HEK293 (cell line): ENCODE data around the gene STPG3.

Source experiments
- HIC1 ChIP-seq: fragments of 450-650 bp; formaldehyde crosslinking; IDR thresholded peaks from 2 replicates; pipeline ENCODE4 v1.5.1; 2016; ENCODE audit warnings: missing biosample characterization, missing genetic modification characterization
- KLF9 ChIP-seq: fragments of 450-650 bp; formaldehyde crosslinking; IDR thresholded peaks from 2 replicates; pipeline ENCODE4 v1.5.1; 2016; ENCODE audit warnings: missing biosample characterization, missing genetic modification characterization, low read depth
- PRDM10 ChIP-seq: fragments of 450-650 bp; formaldehyde crosslinking; IDR thresholded peaks from 2 replicates; pipeline ENCODE4 v1.5.1; 2016; ENCODE audit warnings: missing biosample characterization, missing genetic modification characterization
- ZBTB48 ChIP-seq: fragments of 450-650 bp; formaldehyde crosslinking; IDR thresholded peaks from 2 replicates; pipeline ENCODE4 v1.5.1; 2016; ENCODE audit warnings: missing biosample characterization, missing genetic modification characterization
- ZFHX2 ChIP-seq: fragments of 450-650 bp; formaldehyde crosslinking; conservative IDR thresholded peaks from 2 replicates; pipeline ENCODE4 v1.5.1; 2016; ENCODE audit warnings: missing biosample characterization, missing genetic modification characterization
- ZFP69B ChIP-seq: fragments of 450-650 bp; formaldehyde crosslinking; IDR thresholded peaks from 2 replicates; pipeline ENCODE4 v1.5.1; 2016; ENCODE audit warnings: missing biosample characterization, missing genetic modification characterization
- ZNF10 ChIP-seq: fragments of 450-650 bp; formaldehyde crosslinking; IDR thresholded peaks from 2 replicates; pipeline ENCODE4 v1.5.1; 2017; ENCODE audit warnings: missing biosample characterization, missing genetic modification characterization
- ZNF16 ChIP-seq: fragments of 450-650 bp; formaldehyde crosslinking; IDR thresholded peaks from 2 replicates; pipeline ENCODE4 v1.5.1; 2016; ENCODE audit warnings: low read depth, missing biosample characterization, missing genetic modification characterization
- ZNF174 ChIP-seq: fragments of 450-650 bp; formaldehyde crosslinking; IDR thresholded peaks from 2 replicates; pipeline ENCODE4 v1.5.0; 2017; ENCODE audit warnings: missing biosample characterization, mild to moderate bottlenecking, missing genetic modification characterization
- ZNF211 ChIP-seq: fragments of 450-650 bp; formaldehyde crosslinking; IDR thresholded peaks from 2 replicates; pipeline ENCODE4 v1.5.1; 2016; ENCODE audit warnings: low read depth, missing biosample characterization, missing genetic modification characterization
- ZNF394 ChIP-seq: fragments of 450-650 bp; formaldehyde crosslinking; IDR thresholded peaks from 2 replicates; pipeline ENCODE4 v1.5.1; 2016; ENCODE audit warnings: missing biosample characterization, missing genetic modification characterization, mild to moderate bottlenecking, moderate library complexity, borderline replicate concordance
- ZNF404 ChIP-seq: fragments of 450-650 bp; formaldehyde crosslinking; IDR thresholded peaks from 2 replicates; pipeline ENCODE4 v1.5.1; 2017; ENCODE audit warnings: missing biosample characterization, missing genetic modification characterization
- ZNF416 ChIP-seq: fragments of 450-650 bp; formaldehyde crosslinking; IDR thresholded peaks from 2 replicates; pipeline ENCODE4 v1.5.1; 2016; ENCODE audit warnings: missing biosample characterization, missing genetic modification characterization
- ZNF518A ChIP-seq: fragments of 450-650 bp; formaldehyde crosslinking; conservative IDR thresholded peaks from 2 replicates; pipeline ENCODE4 v1.5.1; 2016; ENCODE audit warnings: low read depth, missing biosample characterization, missing genetic modification characterization
- ZNF521 ChIP-seq: fragments of 450-650 bp; formaldehyde crosslinking; IDR thresholded peaks from 2 replicates; pipeline ENCODE4 v1.5.1; 2017; ENCODE audit warnings: missing biosample characterization, mild to moderate bottlenecking, missing genetic modification characterization
- ZNF555 ChIP-seq: fragments of 450-650 bp; formaldehyde crosslinking; conservative IDR thresholded peaks from 2 replicates; pipeline ENCODE4 v1.5.1; 2017; ENCODE audit warnings: missing biosample characterization, mild to moderate bottlenecking, missing genetic modification characterization, inconsistent platforms
- ZNF585B ChIP-seq: fragments of 450-650 bp; formaldehyde crosslinking; IDR thresholded peaks from 2 replicates; pipeline ENCODE4 v1.5.1; 2016; ENCODE audit warnings: missing biosample characterization, missing genetic modification characterization
- ZNF596 ChIP-seq: fragments of 450-650 bp; IDR thresholded peaks from 2 replicates; pipeline ENCODE4 v1.5.0; 2018; ENCODE audit warnings: missing biosample characterization, mild to moderate bottlenecking, missing genetic modification characterization, moderate library complexity
- ZNF626 ChIP-seq: fragments of 450-650 bp; sonication (Bioruptor Pico); formaldehyde crosslinking; IDR thresholded peaks from 2 replicates; pipeline ENCODE4 v1.5.1; 2018; ENCODE audit warnings: missing biosample characterization, missing genetic modification characterization, inconsistent platforms
- ZNF664 ChIP-seq: fragments of 450-650 bp; formaldehyde crosslinking; IDR thresholded peaks from 2 replicates; pipeline ENCODE4 v1.5.1; 2016; ENCODE audit warnings: missing biosample characterization, missing genetic modification characterization
- ZNF785 ChIP-seq: fragments of 450-650 bp; formaldehyde crosslinking; IDR thresholded peaks from 2 replicates; pipeline ENCODE4 v1.5.1; 2016; ENCODE audit warnings: missing biosample characterization, missing genetic modification characterization
- TF ChIP-seq, protein P1 (sequence below): fragments of 450-650 bp; formaldehyde crosslinking; IDR thresholded peaks from 2 replicates; pipeline ENCODE4 v1.5.1; 2016; ENCODE audit warnings: missing biosample characterization, missing genetic modification characterization
- TF ChIP-seq, protein P2 (sequence below): fragments of 450-650 bp; formaldehyde crosslinking; IDR thresholded peaks from 2 replicates; pipeline ENCODE4 v1.5.1; 2016; ENCODE audit warnings: missing biosample characterization, missing genetic modification characterization
- TF ChIP-seq, protein P3 (sequence below): fragments of 450-650 bp; formaldehyde crosslinking; IDR thresholded peaks from 2 replicates; pipeline ENCODE4 v1.5.1; 2017; ENCODE audit warnings: missing biosample characterization, missing genetic modification characterization
- TF ChIP-seq, protein P4 (sequence below): fragments of 450-650 bp; formaldehyde crosslinking; IDR thresholded peaks from 2 replicates; pipeline ENCODE4 v1.5.1; 2016; ENCODE audit warnings: missing biosample characterization, missing genetic modification characterization

The STPG3 gene

GRCh38 chr9:137218754-137219271 is 32.3 kb upstream of the STPG3 start (continued):
- TF ChIP-seq, protein P1, sequence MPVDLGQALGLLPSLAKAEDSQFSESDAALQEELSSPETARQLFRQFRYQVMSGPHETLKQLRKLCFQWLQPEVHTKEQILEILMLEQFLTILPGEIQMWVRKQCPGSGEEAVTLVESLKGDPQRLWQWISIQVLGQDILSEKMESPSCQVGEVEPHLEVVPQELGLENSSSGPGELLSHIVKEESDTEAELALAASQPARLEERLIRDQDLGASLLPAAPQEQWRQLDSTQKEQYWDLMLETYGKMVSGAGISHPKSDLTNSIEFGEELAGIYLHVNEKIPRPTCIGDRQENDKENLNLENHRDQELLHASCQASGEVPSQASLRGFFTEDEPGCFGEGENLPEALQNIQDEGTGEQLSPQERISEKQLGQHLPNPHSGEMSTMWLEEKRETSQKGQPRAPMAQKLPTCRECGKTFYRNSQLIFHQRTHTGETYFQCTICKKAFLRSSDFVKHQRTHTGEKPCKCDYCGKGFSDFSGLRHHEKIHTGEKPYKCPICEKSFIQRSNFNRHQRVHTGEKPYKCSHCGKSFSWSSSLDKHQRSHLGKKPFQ (tag by site-specific recombination): no peak
- TF ChIP-seq ZNF664 (tag by site-specific recombination) (no peak), ZNF518A (tag by site-specific recombination) (no peak), ZNF626 (tag by site-specific recombination) (no peak), ZNF585B (tag by site-specific recombination) (no peak), ZNF10 (no peak), ZNF555 (tag by site-specific recombination) (no peak), ZNF416 (tag by site-specific recombination) (no peak), HIC1 (tag by site-specific recombination) (peak; percentile 71), ZFP69B (tag by site-specific recombination) (0 out of 2 replicates have a peak, but pooled peaks have one; percentile 18), KLF9 (tag by site-specific recombination) (peak; percentile 54), ZNF16 (tag by site-specific recombination) (no peak), ZBTB48 (tag by site-specific recombination) (no peak), ZNF394 (no peak), ZNF596 (tag by site-specific recombination) (no peak), ZNF521 (tag by site-specific recombination) (no peak), ZNF404 (no peak), ZNF211 (tag by site-specific recombination) (no peak), ZNF174 (tag by site-specific recombination) (no peak), ZNF785 (tag by site-specific recombination) (no peak), PRDM10 (no peak), ZFHX2 (tag by site-specific recombination) (peak; percentile 28; the same call in 1 of the 2 replicates)
- TF ChIP-seq, protein P2, sequence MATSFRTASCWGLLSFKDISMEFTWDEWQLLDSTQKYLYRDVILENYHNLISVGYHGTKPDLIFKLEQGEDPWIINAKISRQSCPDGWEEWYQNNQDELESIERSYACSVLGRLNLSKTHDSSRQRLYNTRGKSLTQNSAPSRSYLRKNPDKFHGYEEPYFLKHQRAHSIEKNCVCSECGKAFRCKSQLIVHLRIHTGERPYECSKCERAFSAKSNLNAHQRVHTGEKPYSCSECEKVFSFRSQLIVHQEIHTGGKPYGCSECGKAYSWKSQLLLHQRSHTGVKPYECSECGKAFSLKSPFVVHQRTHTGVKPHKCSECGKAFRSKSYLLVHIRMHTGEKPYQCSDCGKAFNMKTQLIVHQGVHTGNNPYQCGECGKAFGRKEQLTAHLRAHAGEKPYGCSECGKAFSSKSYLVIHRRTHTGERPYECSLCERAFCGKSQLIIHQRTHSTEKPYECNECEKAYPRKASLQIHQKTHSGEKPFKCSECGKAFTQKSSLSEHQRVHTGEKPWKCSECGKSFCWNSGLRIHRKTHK (tag by site-specific recombination): no peak
- TF ChIP-seq, protein P3, sequence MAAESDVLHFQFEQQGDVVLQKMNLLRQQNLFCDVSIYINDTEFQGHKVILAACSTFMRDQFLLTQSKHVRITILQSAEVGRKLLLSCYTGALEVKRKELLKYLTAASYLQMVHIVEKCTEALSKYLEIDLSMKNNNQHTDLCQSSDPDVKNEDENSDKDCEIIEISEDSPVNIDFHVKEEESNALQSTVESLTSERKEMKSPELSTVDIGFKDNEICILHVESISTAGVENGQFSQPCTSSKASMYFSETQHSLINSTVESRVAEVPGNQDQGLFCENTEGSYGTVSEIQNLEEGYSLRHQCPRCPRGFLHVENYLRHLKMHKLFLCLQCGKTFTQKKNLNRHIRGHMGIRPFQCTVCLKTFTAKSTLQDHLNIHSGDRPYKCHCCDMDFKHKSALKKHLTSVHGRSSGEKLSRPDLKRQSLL (tag by site-specific recombination): no peak
- TF ChIP-seq, protein P4, sequence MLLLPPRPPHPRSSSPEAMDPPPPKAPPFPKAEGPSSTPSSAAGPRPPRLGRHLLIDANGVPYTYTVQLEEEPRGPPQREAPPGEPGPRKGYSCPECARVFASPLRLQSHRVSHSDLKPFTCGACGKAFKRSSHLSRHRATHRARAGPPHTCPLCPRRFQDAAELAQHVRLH (tag by site-specific recombination): no peak
